Right cardiac atrium (tissue), 5 donors: ENCODE data around the gene PAQR7. TPM values are rescaled to one million over a fixed set of nuclear protein-coding genes. Genes with fewer than 3 reads are reported as not detected.
"Not testable (repeated sequence)": the region's sequence is repeated elsewhere in the genome, so short reads cannot be mapped to it uniquely, and the experiment has no call there.

Experiments
- ATAC-seq, 2 donors: fragments of 200-7000 bp; cut with Tn5 transposase; one replicate each; pipeline versions ENCODE4 v1.8.0 to v1.9.1; 2020; ENCODE audit warnings: moderate library complexity in 2 of 2, mild to moderate bottlenecking in 1 of 2
- DNase-seq, 3 donors: peaks; one replicate each; pipeline ENCODE4 v3.0.0-alpha.2; 2020
- H3K27ac ChIP-seq: one replicate; pipeline ENCODE4 v1.5.1; 2013; ENCODE audit warnings: mild to moderate bottlenecking, low read length, control low read depth, moderate library complexity
- H3K27me3 ChIP-seq: one replicate; pipeline ENCODE4 v1.6.1; 2013; ENCODE audit not compliant: control insufficient read depth, insufficient read depth
- H3K4me1 ChIP-seq: one replicate; pipeline ENCODE4 v1.6.1; 2013; ENCODE audit warnings: low read length; ENCODE audit not compliant: control insufficient read depth, insufficient read depth
- H3K4me3 ChIP-seq: one replicate; pipeline ENCODE4 v1.5.1; 2013; ENCODE audit warnings: low read length, control low read depth
- H3K9me3 ChIP-seq: one replicate; pipeline ENCODE4 v1.6.1; 2013; ENCODE audit warnings: low read length; ENCODE audit not compliant: control insufficient read depth
- WGBS: extraction: QIAGEN DNeasy Blood & Tissue Kit; methylation state at CpG from one replicate; pipeline ENCODE4 v1.1.7; 2013; 5-methylcytosine and 5-hydroxymethylcytosine counted together
- intact Hi-C, 4 donors: fragments of 100-400 bp; cut with DNase I; formaldehyde crosslinking; loops; one replicate each; pipeline versions ENCODE4 v1.11.0 to v1.14.0; 2022 to 2023
- polyA plus RNA-seq: library from polyadenylated mRNA; stranded (reverse); fragments of 200-250 nt; gene quantifications from one replicate; pipeline ENCODE4 v1.2.3, GENCODE V29; 2013
- total RNA-seq, 4 donors: library from RNA; stranded (reverse); fragmentation: NEBNext Ultra II Directional; extraction: Animal tissue kit (Norgen Biotek cat#: 25700); gene quantifications; one replicate each; pipeline ENCODE4 v1.2.1, GENCODE V29; 2021
- donor health status: healthy with polysubstance abuse.
- donor health status: DM: no; HTN: yes; CAD: no.
- donor health status: DM: no; HTN: no; CAD: no.
- donor health status: DM: no; HTN: yes; CAD: no; lungs with severe emphysema.
- donor health status: DM: yes; HTN: yes; CAD: no.

The PAQR7 gene
- total and polyA plus RNA-seq, 5 donors = 1.5 to 3.1 (median 2.8) TPM

- DNase-seq = no peak
- H3K9me3 ChIP-seq = no peaks in the 10 kb centered on the region
- no peaks in the 10 kb centered on the region for H3K4me1 ChIP-seq
- 90% methylated on average over 3 of the region's 3 CpGs for WGBS
- no peak for ATAC-seq
- intact Hi-C loops = no loop called here
- no peak overlapping the region for H3K27ac ChIP-seq
- H3K27me3 ChIP-seq = no peaks in the 10 kb centered on the region
- H3K4me3 ChIP-seq = no peak overlapping the region
Observed at GRCh38 chr1:25843483-25843882, 32.0 kb downstream of the PAQR7 start.

GRCh38 chr1:25839808-25840207, 35.7 kb downstream of the PAQR7 start:
- intact Hi-C loops, H3K4me3 ChIP-seq, H3K9me3 ChIP-seq, H3K4me1 ChIP-seq, H3K27me3 ChIP-seq, H3K27ac ChIP-seq, ATAC-seq, DNase-seq: not testable (repeated sequence)
- 97% methylated on average over 4 of the region's 4 CpGs for WGBS

- WGBS = 91% methylated on average over 1 of the region's 1 CpG
- Histone ChIP-seq H3K27ac (no peak overlapping the region), H3K27me3 (no peaks in the 10 kb centered on the region), H3K4me1 (no peaks in the 10 kb centered on the region), H3K4me3 (no peak overlapping the region), H3K9me3 (no peaks in the 10 kb centered on the region)
- ATAC-seq (no peak), DNase-seq (no peak)
- intact Hi-C loops = no loop called here
Observed at GRCh38 chr1:25837262-25837875, 38.1 kb downstream of the PAQR7 start.

- intact Hi-C loops = no loop called here
- peak in 1 of 2 donors; percentile 59 for ATAC-seq
- no peaks in the 10 kb centered on the region for H3K4me1 ChIP-seq
- no peaks in the 10 kb centered on the region for H3K9me3 ChIP-seq
- no peak overlapping the region for H3K4me3 ChIP-seq
- no peaks in the 10 kb centered on the region for H3K27me3 ChIP-seq
- no peak for DNase-seq
- WGBS = 50% methylated on average over 3 of the region's 3 CpGs
- H3K27ac ChIP-seq = no peak overlapping the region
Observed at GRCh38 chr1:25836695-25837094, 38.8 kb downstream of the PAQR7 start.

GRCh38 chr1:25834894-25835293, 40.6 kb downstream of the PAQR7 start:
- intact Hi-C loops = no loop called here
- WGBS = 66% methylated on average over 3 of the region's 3 CpGs
- Histone ChIP-seq H3K4me3 (no peak overlapping the region), H3K9me3 (no peaks in the 10 kb centered on the region), H3K4me1 (no peaks in the 10 kb centered on the region), H3K27me3 (no peaks in the 10 kb centered on the region), H3K27ac (no peak overlapping the region)
- no peak for ATAC-seq
- DNase-seq = peak in 1 of 3 donors; percentile 69

- no peaks in the 10 kb centered on the region for H3K27me3 ChIP-seq
- DNase-seq = no peak
- intact Hi-C loops = no loop called here
Observed at GRCh38 chr1:25833158-25833557, 42.4 kb downstream of the PAQR7 start.

GRCh38 chr1:25832336-25833037, 43.0 kb downstream of the PAQR7 start:
- Histone ChIP-seq H3K27ac (no peak overlapping the region), H3K9me3 (no peaks in the 10 kb centered on the region), H3K4me3 (no peak overlapping the region), H3K4me1 (no peaks in the 10 kb centered on the region), H3K27me3 (no peaks in the 10 kb centered on the region)
- DNase-seq (no peak), ATAC-seq (no peak)
- WGBS = 76% methylated on average over 6 of the region's 6 CpGs
- intact Hi-C loops = no loop called here

More at GRCh38 chr1:25833158-25833557, 42.4 kb downstream of the PAQR7 start:
- WGBS = 97% methylated on average over 5 of the region's 5 CpGs
- Histone ChIP-seq H3K9me3 (no peaks in the 10 kb centered on the region), H3K4me1 (no peaks in the 10 kb centered on the region), H3K4me3 (no peak overlapping the region), H3K27ac (no peak overlapping the region)
- ATAC-seq = no peak

- 47% methylated on average over 5 of the region's 5 CpGs for WGBS
- DNase-seq (no peak), ATAC-seq (no peak)
- intact Hi-C loops = no loop called here
- H3K27ac ChIP-seq = no peak overlapping the region
- H3K4me3 ChIP-seq = no peak overlapping the region
- H3K9me3 ChIP-seq = no peaks in the 10 kb centered on the region
- H3K27me3 ChIP-seq = no peaks in the 10 kb centered on the region
- H3K4me1 ChIP-seq = no peaks in the 10 kb centered on the region
Observed at GRCh38 chr1:25831569-25832196, 43.8 kb downstream of the PAQR7 start.

- no peaks in the 10 kb centered on the region for H3K4me1 ChIP-seq
- no peak overlapping the region for H3K27ac ChIP-seq
- no peak overlapping the region for H3K4me3 ChIP-seq
- 50% methylated on average over 1 of the region's 1 CpG for WGBS
- intact Hi-C loops = no loop called here
- DNase-seq = no peak
- peak in 1 of 2 donors; percentile 56 for ATAC-seq
- no peaks in the 10 kb centered on the region for H3K27me3 ChIP-seq
- no peaks in the 10 kb centered on the region for H3K9me3 ChIP-seq
Observed at GRCh38 chr1:25829046-25829445, 46.5 kb downstream of the PAQR7 start.

- WGBS = 62% methylated on average over 3 of the region's 3 CpGs
- no peaks in the 10 kb centered on the region for H3K4me1 ChIP-seq
- ATAC-seq = no peak
- no peak overlapping the region for H3K27ac ChIP-seq
- intact Hi-C loops = no loop called here
- DNase-seq = no peak
- H3K4me3 ChIP-seq = no peak overlapping the region
- no peaks in the 10 kb centered on the region for H3K9me3 ChIP-seq
- H3K27me3 ChIP-seq = no peaks in the 10 kb centered on the region
Observed at GRCh38 chr1:25828491-25828890, 47.0 kb downstream of the PAQR7 start.

GRCh38 chr1:25826571-25826970, 48.9 kb downstream of the PAQR7 start:
- H3K4me1 ChIP-seq = peaks cover 4% of the 10 kb centered on the region
- H3K27ac ChIP-seq = no peak overlapping the region
- WGBS = 94% methylated on average over 10 of the region's 10 CpGs
- H3K4me3 ChIP-seq = no peak overlapping the region
- ATAC-seq (no peak), DNase-seq (no peak)
- intact Hi-C loops = no loop called here
- H3K27me3 ChIP-seq = no peaks in the 10 kb centered on the region
- H3K9me3 ChIP-seq = no peaks in the 10 kb centered on the region
